Hepatocyte (in vitro differentiated cells): Measurements from ENCODE around the gene GPRC5B. TPM values are rescaled to one million over a fixed set of nuclear protein-coding genes. Genes with fewer than 3 reads are reported as not detected.

Experiments
- DNase-seq: peaks from one replicate; pipeline ENCODE4 v3.0.0-alpha.2; 2016; ENCODE audit warnings: low spot score
- H2AFZ ChIP-seq: fragments of 200-600 bp; sonication (generic); 2 replicates; pipeline ENCODE4 v1.6.0; 2016; ENCODE audit warnings: antibody characterized with exemption, mild to moderate bottlenecking
- H3K27ac ChIP-seq: fragments of 200-600 bp; sonication (generic); 2 replicates; pipeline ENCODE4 v1.5.1; 2016; ENCODE audit warnings: mild to moderate bottlenecking
- H3K27me3 ChIP-seq: fragments of 200-600 bp; sonication (generic); 2 replicates; pipeline ENCODE4 v1.6.1; 2016
- H3K36me3 ChIP-seq: fragments of 200-600 bp; sonication (generic); replicated peaks from 2 replicates; pipeline ENCODE4 v1.5.1; 2016; ENCODE audit warnings: low read depth; ENCODE audit not compliant: insufficient read depth
- H3K4me1 ChIP-seq: fragments of 200-600 bp; sonication (generic); 2 replicates; pipeline ENCODE4 v1.5.1; 2016; ENCODE audit warnings: mild to moderate bottlenecking, moderate library complexity; ENCODE audit not compliant: insufficient read depth
- H3K4me2 ChIP-seq: fragments of 200-600 bp; sonication (generic); 2 replicates; pipeline ENCODE4 v1.6.0; 2016
- H3K4me3 ChIP-seq: fragments of 200-600 bp; sonication (generic); 2 replicates; pipeline ENCODE4 v1.5.1; 2016; ENCODE audit warnings: mild to moderate bottlenecking
- H3K79me2 ChIP-seq: fragments of 200-600 bp; sonication (generic); 2 replicates; pipeline ENCODE4 v1.6.0; 2017; ENCODE audit warnings: mild to moderate bottlenecking
- H3K9me2 ChIP-seq: fragments of 200-600 bp; sonication (generic); replicated peaks from 2 replicates; pipeline ENCODE4 v1.6.0; 2017; ENCODE audit warnings: mild to moderate bottlenecking; ENCODE audit not compliant: insufficient read depth
- H3K9me3 ChIP-seq: fragments of 200-600 bp; sonication (generic); 2 replicates; pipeline ENCODE4 v1.5.1; 2016; ENCODE audit warnings: low read depth, mild to moderate bottlenecking
- H4K20me1 ChIP-seq: fragments of 200-600 bp; sonication (generic); 2 replicates; pipeline ENCODE4 v1.6.0; 2016; ENCODE audit warnings: mild to moderate bottlenecking; ENCODE audit not compliant: insufficient read depth, poor library complexity, severe bottlenecking
- EZH2 ChIP-seq: fragments of 200-600 bp; sonication (generic); IDR thresholded peaks from 2 replicates; pipeline ENCODE4 v1.6.1; 2016; ENCODE audit warnings: antibody characterized with exemption, mild to moderate bottlenecking, borderline replicate concordance
- EZH2phosphoT487 ChIP-seq: fragments of 200-600 bp; sonication (generic); IDR thresholded peaks from one replicate; pipeline ENCODE4 v1.6.1; 2018; ENCODE audit warnings: antibody characterized with exemption, mild to moderate bottlenecking, low read depth, moderate library complexity; ENCODE audit not compliant: unreplicated experiment, severe bottlenecking
- whole genome bisulfite sequencing: methylation state at CpG from one replicate; pipeline ENCODE4 v1.1.6; 2016; ENCODE audit warnings: low lambda C conversion rate; ENCODE audit errors: missing lambda C conversion rate; 5-methylcytosine and 5-hydroxymethylcytosine counted together
- polyA plus RNA-seq: library from polyadenylated mRNA; unstranded; fragments of >200 nt; fragmentation: Nextera tagmentation; extraction: Ambion mirVana; gene quantifications from 2 replicates; pipeline ENCODE4 v1.2.1, GENCODE V29; 2016
- total RNA-seq: library from RNA; depleted of rRNA; stranded (reverse); fragments of >200 nt; gene quantifications from 2 replicates; pipeline ENCODE4 v1.2.3, GENCODE V29; 2014
- TF ChIP-seq, protein P1 (sequence below): fragments of 200-600 bp; sonication (generic); IDR thresholded peaks from 2 replicates; pipeline ENCODE4 v1.5.1; 2016; ENCODE audit warnings: antibody characterized with exemption, mild to moderate bottlenecking; ENCODE audit not compliant: poor library complexity

GPRC5B gene
- total and polyA plus RNA-seq, 2 experiments from 2014 or later = 36.2 to 73.1 TPM

GRCh38 chr16:19858340-19859018, 26.2 kb downstream of the GPRC5B start:
- DNase-seq = no peak
- no peaks in the 10 kb centered on the region for H3K4me1 ChIP-seq
- no peaks in the 10 kb centered on the region for H4K20me1 ChIP-seq
- no peak overlapping the region for H3K4me2 ChIP-seq
- no peak overlapping the region for H3K4me3 ChIP-seq
- H3K79me2 ChIP-seq = no peaks in the 10 kb centered on the region
- H2AFZ ChIP-seq = no peak overlapping the region
- TF ChIP-seq EZH2phosphoT487 (no peak), EZH2 (no peak)
- TF ChIP-seq, protein P1, sequence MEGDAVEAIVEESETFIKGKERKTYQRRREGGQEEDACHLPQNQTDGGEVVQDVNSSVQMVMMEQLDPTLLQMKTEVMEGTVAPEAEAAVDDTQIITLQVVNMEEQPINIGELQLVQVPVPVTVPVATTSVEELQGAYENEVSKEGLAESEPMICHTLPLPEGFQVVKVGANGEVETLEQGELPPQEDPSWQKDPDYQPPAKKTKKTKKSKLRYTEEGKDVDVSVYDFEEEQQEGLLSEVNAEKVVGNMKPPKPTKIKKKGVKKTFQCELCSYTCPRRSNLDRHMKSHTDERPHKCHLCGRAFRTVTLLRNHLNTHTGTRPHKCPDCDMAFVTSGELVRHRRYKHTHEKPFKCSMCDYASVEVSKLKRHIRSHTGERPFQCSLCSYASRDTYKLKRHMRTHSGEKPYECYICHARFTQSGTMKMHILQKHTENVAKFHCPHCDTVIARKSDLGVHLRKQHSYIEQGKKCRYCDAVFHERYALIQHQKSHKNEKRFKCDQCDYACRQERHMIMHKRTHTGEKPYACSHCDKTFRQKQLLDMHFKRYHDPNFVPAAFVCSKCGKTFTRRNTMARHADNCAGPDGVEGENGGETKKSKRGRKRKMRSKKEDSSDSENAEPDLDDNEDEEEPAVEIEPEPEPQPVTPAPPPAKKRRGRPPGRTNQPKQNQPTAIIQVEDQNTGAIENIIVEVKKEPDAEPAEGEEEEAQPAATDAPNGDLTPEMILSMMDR = no peak
- no peak overlapping the region for H3K27ac ChIP-seq
- no peaks in the 10 kb centered on the region for H3K9me3 ChIP-seq
- H3K27me3 ChIP-seq = no peaks in the 10 kb centered on the region
- no peaks in the 10 kb centered on the region for H3K9me2 ChIP-seq
- 85% methylated on average over 21 of the region's 22 CpGs for WGBS
- no peaks in the 10 kb centered on the region for H3K36me3 ChIP-seq

- Histone ChIP-seq H3K4me2 (no peak overlapping the region), H3K27me3 (no peaks in the 10 kb centered on the region), H2AFZ (no peak overlapping the region), H4K20me1 (no peaks in the 10 kb centered on the region), H3K9me2 (no peaks in the 10 kb centered on the region), H3K27ac (no peak overlapping the region), H3K79me2 (no peaks in the 10 kb centered on the region), H3K4me1 (no peaks in the 10 kb centered on the region), H3K9me3 (no peaks in the 10 kb centered on the region), H3K36me3 (no peaks in the 10 kb centered on the region), H3K4me3 (no peak overlapping the region)
- no peak for DNase-seq
- WGBS = 61% methylated on average over 16 of the region's 16 CpGs
- no peak for TF ChIP-seq EZH2phosphoT487
- TF ChIP-seq, protein P1 = no peak
- no peak for TF ChIP-seq EZH2
Measured at GRCh38 chr16:19857593-19858339, 26.9 kb downstream of the GPRC5B start.

DNA sequence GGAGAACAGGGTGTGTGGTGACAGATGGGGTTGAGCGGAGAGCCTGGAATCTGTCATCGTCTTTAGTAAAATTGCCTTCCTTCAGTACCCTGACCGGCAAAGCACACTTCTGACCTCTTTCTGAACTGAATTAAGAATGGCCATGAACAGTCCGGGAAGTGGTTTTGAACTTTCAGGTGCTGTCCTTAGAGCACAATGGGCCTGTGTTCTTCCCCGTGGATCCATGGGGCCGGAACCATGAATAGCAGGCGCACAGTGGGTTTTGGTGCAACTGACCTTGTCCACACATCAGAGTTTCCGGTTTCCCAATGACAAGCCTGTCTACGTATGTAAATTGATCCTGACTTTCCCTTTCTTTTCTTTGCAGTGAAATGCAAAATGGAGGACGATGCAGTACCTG, 28.5 kb downstream of the GPRC5B start:
- Histone ChIP-seq H3K79me2 (no peaks in the 10 kb centered on the region), H3K36me3 (no peaks in the 10 kb centered on the region), H2AFZ (no peak overlapping the region), H4K20me1 (no peaks in the 10 kb centered on the region), H3K4me2 (no peak overlapping the region), H3K4me1 (no peaks in the 10 kb centered on the region), H3K4me3 (no peak overlapping the region), H3K9me2 (no peaks in the 10 kb centered on the region), H3K9me3 (no peaks in the 10 kb centered on the region), H3K27ac (no peak overlapping the region), H3K27me3 (no peaks in the 10 kb centered on the region)
- 91% methylated on average over 10 of the region's 10 CpGs for WGBS
- TF ChIP-seq EZH2phosphoT487 = no peak
- no peak for TF ChIP-seq EZH2
- TF ChIP-seq, protein P1 = no peak
- DNase-seq = no peak
